DMS53 treated with DMSO at 0.1 percent for 48 hours (cell line): Measurements from ENCODE around the gene LOXHD1.

Source experiments
- DNase-seq: peaks from one replicate; lab custom pipeline; 2025; ENCODE audit not compliant: unreplicated experiment; lab: John Stamatoyannopoulos, UW

LOXHD1 gene

DNA sequence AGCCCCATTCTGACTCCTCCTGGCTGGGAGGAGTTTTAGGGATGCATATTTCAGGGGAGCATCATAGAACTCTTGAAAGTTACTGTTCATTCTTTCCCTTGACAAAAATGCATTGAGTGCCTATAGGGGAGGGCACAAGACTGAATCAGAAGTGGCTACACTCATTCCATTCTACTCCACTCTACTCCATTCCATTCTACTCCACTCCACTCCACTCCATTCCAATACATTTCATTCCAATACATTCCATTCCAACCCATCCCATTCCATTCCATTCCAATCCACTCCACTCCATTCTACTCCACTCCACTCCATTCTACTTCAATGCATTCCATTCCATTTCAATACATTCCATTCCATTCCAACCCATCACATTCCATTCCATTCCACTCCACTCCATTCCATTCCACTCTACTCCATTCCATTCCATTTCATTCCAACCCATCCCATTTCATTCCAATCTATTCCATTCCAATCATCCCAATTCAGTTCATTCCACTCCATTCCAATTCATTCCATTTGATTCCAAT is 110.8 kb downstream of the LOXHD1 start:
- no peak for DNase-seq

DNA sequence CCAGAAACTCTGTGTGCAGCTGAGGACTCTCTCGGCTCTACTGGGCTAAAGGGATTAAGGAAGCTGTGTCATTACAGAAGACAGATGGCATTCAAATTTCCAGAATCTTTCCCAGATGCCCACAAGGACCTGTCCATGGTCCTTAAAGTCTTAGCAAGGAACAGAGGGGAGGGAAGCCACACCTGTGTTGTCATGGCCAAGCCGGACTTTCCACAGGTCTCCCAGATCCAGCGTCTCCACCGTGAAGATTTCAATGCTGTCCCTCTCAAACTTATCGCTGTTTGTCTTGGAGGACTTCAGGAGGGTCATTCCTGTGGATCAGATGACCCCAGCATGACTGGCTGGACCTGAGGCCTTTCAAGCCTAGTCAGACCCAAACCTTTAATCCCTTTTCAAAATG is 114.5 kb downstream of the LOXHD1 start:
- DNase-seq: no peak

DNA sequence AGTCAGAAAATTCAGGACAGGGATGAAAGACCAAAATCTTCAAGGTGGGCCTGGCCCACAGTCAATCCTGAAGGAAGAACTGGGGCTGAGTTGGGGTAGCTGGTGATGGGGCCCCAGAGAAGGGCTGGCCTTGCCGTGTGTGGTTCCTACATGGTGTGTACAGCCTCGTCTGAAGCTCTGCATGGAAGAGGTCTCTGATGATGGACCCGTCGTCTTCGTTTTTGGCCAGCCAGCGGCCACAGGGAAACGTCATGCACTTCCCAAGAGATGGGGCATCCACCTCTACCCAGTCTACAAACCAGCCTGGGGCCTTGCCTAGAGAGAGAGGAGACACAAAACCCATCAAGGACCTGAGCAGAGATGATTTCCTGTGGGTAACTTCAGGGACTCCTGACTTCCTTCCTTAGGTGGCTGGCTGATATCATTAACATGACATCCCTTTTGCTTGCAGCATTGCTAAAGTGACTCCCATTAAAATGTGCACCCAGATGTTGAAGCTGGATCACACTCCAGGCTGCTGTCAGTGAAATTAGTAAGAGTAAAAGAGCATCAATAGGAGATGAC is 115.3 kb downstream of the LOXHD1 start:
- no peak for DNase-seq

DNA sequence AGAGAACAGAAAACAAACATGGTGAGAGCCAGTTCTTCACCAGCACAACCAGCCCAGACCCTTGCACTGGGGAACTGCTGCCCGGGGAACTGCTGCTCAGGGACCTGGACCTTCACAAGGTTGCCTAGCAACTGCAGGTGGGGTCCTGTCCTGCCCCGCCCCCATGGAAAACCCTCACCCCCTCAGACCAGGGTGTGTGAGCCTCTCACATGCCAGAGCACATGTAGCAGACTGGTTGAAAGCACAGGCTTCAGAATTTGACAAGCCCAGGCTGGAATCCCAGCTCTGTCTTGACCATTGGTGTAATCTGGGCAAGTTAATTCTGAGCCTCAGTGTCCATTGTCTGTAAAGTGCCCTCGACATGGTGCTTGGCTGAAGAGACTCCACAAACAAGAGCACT is 118.6 kb downstream of the LOXHD1 start:
- no peak for DNase-seq

DNA sequence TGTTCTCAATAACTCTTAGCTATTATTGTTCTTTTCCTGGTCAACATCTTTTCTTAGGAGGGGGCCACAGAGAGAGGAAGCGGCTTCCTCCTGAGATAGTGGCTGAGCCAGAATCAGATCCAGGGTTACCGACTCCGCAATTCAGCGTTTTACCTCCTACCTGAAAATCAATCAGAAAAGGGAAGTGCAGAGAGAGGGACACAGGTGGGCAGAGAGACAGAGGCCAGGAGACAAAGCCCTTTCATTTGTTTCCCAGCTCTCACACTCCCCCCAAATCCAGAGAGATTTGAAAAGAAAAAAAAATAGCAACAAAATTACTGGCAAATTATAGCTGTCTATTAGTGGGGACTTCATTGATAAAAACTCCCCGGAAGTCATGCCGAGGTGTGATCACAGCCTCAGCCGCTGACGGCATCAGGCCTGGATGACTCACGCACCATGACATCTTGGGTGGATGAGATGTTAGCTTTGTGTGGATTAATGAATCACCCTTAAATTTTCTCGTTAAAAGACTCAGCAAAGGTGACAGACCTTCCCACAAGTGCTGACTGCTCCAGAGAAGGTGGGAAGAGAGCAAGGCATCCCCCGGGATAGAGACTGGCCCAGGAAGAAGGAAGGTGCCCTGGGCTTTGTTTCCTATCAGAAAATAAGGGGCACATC is 120.7 kb downstream of the LOXHD1 start:
- peak; percentile 26 for DNase-seq

DNA sequence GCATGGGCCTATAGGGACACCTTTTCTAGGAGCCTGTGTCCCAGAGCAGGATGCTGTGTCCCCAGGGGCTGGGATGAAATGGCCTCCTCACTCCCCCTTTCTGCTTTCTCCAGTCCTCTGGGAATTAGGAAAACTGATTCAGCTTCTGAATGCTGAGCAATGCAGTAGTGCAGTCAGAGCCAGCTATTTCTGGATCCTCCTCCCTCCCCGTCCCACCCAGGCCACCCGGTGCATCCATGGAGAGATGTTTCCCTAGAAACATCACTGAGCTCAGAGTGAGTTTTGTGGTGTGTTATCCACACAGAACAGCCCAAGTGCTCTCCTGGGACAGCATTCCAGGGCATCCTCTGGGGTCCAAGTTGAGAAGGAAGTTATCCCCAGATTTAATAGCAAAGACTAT is 125.5 kb downstream of the LOXHD1 start:
- no peak for DNase-seq

DNA sequence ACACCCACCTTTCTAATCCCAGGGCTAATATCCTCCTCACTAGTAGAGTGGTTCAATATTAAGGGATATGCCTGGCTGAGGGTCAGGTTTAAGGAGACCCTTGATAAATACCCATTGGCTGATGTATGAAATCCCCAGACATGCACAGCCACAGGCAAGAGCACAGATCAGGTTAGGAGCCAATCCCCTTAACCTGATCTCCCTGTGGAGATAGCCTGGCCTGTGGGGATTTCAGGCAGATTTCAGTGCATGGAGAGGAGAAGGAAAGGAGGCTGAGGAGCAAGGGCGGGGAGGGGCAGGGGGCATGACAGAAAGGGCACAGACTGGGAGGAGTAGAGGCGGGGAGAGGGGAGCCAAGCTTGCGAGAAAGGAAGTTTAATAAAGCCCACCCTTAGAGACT is 129.0 kb downstream of the LOXHD1 start:
- no peak for DNase-seq

DNA sequence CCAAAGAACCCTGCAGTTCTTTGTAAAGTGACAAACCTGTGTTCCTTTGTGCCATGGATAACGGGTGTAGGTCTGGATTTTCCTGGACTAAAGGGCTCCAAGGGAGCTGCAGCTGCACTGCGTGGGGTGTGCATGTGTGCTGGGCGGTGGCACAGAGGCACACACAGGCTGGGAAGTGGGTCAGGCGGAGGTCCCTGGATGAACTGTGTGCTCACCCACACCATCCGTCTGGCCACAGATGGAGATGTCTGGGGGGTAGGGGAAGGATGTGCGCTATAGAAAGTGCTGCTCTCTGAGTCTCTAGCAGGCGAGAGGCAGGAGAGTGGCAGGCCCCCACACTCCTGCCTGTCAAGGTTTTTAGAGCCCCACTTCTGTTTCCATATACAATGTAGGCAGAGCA is 137.2 kb downstream of the LOXHD1 start:
- DNase-seq: no peak

DNA sequence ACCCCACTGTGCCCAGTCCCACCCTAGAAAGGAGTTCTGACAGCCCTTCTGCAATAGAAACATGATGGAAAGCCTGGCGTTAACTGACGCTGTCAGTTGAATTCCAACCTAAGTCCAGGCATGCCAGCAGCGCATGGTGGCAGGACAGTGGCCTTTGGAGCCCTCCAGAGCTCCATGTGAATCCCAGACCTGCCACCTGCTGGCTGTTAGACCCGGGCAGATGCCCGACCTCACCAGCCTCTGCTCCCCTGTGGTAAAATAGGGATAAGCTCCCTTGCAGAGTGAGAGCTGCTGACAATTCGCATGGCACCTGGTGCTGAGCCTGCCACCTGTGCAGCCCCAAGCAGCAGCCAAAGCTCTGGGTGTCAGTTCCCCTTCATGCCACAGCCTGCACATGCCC is 138.6 kb downstream of the LOXHD1 start:
- DNase-seq: peak; percentile 34

DNA sequence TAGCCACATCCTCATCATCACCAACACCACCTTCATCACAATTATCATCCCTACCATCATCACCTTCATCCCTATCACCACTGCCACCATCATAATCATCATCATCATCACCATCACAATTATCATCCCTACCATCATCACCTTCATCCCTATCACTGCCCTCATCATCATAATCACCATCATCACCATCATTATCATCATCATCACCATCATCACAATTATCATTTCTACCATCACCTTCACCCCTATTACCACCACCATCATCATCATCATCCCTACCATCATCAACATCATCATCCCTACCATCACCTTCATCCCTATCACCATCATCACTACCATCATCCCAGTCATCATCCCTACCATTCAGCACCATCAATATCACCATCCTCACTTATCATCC is 140.5 kb downstream of the LOXHD1 start:
- DNase-seq: no peak

DNA sequence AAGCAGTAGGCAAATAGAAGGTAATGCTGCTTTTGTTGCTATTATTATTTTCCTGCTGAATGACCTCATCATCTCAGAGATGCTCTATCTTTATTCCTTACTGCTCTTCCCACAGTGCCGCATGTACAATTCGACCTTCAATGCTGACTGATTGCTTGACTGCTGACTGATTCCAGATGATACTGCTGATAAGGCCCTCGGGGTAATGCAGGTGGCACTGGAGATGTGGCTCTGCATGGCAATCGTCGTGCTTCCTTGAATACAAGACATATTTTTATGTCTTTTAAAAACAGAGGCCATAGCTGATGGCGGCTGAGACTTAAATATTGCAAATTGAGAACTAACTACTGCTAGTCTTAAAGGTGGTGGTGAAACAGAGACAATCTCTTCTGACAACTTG is 146.6 kb downstream of the LOXHD1 start:
- no peak for DNase-seq

DNA sequence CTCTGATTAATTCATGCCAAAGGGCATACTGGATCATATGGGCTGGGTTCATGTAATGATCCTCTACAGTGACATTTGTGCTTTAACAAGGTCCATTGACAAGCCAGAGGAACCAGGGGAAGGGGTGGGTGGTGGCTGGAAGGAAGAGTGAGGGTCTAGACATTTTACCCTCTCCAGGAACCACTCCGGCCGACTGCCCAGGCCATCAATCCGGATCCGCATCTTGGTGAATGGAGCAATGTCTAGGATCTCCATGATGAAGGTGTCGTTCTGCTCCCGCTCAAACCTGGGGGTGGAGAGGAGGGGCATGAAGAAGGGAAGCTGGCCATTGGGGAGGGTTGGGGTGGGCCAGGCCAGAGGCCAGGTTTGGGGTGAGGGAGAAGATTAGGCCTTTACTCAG is 147.5 kb downstream of the LOXHD1 start:
- DNase-seq: no peak

DNA sequence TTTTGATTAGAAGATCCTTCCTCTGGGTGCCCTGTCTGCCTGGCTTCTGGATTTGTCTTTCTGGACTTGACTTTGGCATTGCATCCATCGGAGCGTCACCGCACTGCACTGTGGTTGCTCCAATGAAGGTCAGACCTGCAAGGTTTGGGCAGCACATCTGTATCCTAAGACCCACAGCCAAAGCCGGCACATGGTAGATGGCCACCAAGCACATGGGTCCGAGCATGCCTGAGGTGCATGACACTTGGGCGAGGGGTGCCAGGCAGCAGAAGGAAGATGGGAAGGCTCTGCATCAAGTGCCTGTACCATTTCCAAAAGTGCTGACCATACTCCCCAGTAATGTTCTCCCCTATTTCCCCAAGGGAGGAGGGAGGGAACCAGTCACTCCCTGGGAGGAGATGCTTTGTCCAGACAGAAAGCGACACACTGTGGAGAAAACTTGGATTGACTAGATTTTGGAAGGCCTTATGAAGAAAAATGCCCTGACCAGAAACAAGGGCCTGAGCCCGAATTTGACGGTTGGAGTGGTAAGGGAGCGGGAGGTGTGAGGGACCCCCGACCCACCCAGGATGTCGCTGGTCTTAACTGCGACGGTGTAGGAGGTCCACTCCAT is 149.9 kb downstream of the LOXHD1 start:
- no peak for DNase-seq

DNA sequence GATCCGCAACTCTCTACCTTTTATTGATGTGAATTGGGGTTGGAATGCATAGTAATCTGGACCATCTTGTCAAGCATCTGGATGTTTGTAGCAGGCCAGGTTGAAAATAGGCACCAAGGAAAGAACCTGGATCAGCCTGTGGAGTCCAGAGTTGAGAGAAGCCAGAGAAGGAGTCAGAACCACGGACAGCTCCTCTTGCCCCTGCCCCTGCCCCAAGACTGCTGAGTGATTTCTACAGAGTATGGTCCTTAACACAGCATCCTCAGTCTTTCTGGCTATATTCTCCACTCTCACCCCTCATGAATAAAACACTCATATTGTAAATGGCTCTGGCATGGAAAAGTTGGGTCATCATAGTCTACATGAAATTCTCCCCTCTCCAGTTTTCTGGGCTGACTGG is 154.6 kb downstream of the LOXHD1 start:
- DNase-seq: no peak

DNA sequence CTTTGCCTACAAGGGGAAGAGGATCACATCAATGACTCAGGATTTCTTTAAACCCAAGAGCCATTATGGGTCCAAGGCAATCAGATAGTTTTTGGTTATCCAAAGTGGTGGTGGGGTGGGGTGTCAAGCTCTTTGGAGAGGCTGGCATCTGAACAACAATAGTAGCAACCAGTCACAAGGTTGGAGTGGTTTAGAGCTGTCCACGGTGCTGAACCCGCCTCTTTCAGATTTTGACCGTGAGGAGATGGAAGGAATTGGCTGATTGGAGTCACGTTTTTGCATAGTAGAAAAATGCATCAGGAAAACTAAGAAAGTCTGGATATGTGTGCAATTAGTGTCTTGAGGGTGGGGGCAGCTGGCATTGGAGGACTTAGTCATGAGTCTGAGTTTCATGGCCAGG is 159.9 kb downstream of the LOXHD1 start:
- DNase-seq: no peak

DNA sequence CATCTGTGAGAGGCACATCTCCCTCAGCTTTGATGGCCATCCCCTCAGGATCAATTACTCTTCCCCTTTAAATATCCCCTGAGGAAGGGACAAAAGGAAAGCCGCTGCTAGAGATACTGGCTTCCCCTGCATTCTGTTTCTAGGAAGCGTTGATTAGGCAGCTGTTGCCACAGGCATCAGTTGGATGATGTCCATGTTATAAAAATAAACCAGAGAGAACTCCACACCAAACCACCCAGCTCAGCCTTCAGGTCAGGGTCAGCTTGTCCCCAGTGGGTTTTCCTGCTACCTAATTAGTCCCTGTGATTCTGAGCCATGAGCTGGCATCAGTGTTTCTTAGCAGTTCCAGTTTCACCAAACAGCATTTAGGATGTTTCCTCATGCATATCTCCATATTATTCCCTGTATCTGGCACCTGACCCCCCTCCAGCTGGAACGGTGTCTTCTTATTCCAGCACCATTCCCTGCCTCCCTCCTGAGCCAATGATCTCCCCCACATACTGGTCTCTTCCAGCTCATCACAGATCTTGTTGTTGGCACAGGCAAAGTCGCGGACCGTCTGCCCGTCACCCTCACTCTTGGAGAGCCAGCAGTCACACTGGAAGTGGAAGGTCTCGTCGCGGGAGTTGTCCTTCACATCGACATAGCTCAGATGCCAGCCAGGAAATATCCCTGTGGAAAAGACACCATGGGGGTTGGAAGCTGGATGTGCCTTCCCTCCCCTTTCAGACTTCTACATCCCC is 168.4 kb downstream of the LOXHD1 start:
- DNase-seq: no peak

DNA sequence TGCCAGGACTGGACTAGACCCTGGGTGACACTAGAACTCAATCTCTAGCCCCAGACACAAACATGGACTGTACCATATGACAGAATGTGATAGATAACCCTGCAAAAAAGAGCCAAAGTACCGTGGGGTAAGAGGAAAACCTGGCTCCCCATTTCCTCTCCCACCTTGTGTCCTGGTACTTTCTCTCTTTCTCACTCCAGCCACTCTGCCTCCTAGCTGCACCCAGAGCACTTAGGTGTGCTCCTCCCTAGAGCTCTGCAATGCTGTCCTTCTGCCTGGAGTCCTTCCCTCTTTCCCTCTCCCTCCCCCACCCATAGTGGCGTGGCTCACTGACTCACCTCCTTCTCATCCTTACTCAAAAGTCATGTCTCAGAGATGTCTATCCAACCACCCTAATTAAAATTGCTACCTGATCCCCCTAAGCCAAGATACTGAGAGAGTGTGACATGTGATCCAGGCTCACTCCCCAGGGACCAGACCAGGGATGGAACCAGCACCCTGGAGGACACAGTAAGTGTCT is 171.3 kb downstream of the LOXHD1 start:
- DNase-seq: no peak

DNA sequence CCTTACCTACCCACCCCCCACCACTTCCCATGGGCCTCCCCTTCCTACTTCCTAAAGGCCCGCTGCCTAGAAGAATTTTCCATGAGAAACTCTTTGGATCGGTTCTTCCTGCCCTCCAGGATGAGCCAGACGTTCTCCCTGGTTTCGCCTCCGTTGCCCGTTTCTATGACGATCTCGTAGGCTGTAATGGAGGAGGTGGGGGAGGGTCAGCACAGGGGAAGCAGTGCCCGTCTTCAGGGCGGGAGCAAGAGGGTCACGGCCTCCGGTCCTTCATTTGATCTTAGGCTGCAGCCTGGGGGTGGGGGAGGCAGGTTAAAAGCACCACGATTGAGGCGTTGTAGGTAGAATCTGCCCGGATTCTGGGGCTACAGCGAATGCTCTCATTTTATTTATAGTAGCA is 172.0 kb downstream of the LOXHD1 start:
- no peak for DNase-seq

DNA sequence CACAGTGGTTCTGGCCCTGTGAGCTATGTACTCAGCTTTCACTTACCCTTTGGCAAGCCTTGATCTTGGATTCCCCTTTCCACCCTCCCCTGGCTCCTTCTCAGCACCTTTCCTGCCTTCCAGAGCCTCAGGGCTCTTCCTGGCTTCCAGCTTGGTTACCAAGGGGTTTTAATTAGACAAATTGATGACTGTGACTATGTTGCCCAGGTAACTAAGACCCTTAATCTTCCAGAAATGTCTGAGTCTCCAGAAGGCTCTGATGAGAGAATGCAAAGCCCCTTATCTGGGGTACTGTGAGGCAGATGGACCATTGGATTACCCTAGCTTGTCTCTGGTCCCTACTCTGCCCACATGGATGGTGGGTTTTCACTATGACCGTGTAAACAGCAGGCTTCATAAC is 174.2 kb downstream of the LOXHD1 start:
- DNase-seq: no peak

DNA sequence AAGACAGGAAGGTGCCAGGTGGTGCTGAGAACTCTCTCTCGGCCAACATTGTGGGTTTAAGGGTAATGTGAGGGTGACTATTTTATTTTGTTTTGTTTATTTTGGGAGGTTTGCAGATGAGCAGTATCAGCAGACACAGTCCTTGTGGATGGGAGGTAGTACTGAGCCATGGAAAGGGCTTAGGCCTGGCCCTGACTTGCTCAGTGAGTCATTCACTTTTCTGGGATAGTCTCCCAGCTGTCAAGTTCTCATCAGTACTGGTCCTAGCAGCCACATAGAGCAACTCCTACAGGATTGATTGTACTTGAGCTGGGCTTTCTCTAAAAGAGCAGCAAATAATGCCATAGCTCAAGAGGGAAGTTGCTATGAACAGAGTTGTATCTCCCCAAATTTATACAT is 175.2 kb downstream of the LOXHD1 start:
- DNase-seq: no peak

DNA sequence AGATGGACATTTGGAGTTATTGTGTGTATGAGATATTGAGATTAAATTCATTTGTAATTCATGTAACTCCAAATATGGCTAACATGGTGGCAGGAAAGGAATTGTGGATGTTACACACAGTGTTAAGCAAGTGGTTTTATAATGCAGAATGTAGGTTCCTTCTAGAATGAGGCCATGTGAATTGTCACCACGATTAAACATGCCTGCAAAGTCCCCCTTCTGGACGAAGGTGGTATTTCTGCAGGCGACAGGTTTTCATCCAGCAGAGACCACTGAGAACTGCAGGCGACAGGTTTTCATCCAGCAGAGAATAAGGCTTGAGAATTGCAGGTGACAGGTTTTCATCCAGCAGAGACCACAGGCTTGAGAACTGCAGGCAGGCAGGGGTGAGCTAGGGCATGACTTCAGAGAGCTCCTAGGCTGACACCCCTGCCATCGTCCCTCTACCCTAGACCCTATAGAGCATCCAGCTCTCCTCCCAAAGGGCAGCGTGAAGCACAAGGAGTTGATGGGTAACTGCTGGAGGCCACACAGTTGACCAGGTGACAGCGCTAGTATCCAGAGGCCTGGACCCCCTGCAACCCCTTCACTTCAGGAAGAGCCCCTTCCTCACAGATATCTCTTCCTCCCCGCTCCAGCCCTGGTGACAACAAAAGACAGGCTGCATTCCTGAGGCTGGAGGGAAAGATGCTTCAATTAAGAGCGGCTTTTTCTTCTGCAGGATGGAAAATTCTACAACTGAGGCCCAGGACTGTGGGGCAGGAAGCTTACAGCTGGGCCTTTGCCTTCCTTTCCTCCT is 175.8 kb downstream of the LOXHD1 start:
- peak; percentile 61 for DNase-seq
